AG09309 (cell line): ENCODE measurements around the gene URGCP.
A peak's percentile ranks its signal among the peaks of the same experiment; 100 is the strongest.

ENCODE experiments used
- DNase-seq: peaks from one replicate; pipeline ENCODE4 v3.0.0-alpha.2; 2010; ENCODE audit warnings: low read depth
- H3K4me3 ChIP-seq: 2 replicates; pipeline ENCODE4 v1.5.1; 2011; ENCODE audit warnings: mild to moderate bottlenecking, low read depth, low read length, moderate library complexity; ENCODE audit not compliant: control insufficient read depth
- CTCF ChIP-seq: IDR thresholded peaks from 2 replicates; pipeline ENCODE4 v1.5.1; 2011; ENCODE audit warnings: mild to moderate bottlenecking, low read depth, low read length, inconsistent platforms; ENCODE audit not compliant: insufficient read depth, control insufficient read depth; ENCODE audit errors: missing control alignments

URGCP gene

GRCh38 chr7:43876976-43877745, 29.2 kb downstream of the URGCP start:
- no peak for DNase-seq
- H3K4me3 ChIP-seq, result no peak overlapping the region
- no peak for TF ChIP-seq CTCF

- no peak for DNase-seq
- TF ChIP-seq CTCF, result no peak
- H3K4me3 ChIP-seq, result no peak overlapping the region
Observed at GRCh38 chr7:43876241-43876640, 30.2 kb downstream of the URGCP start.

GRCh38 chr7:43873300-43873699, 33.1 kb downstream of the URGCP start:
- peak; percentile 76 for DNase-seq
- no peak for TF ChIP-seq CTCF

GRCh38 chr7:43872406-43873110, 33.8 kb downstream of the URGCP start:
- DNase-seq, result peak; percentile 77
- H3K4me3 ChIP-seq, result no peak overlapping the region

More at GRCh38 chr7:43873300-43873699, 33.1 kb downstream of the URGCP start:
- no peak overlapping the region for H3K4me3 ChIP-seq

GRCh38 chr7:43871064-43871463, 35.3 kb downstream of the URGCP start:
- no peak overlapping the region for H3K4me3 ChIP-seq
- no peak for DNase-seq
- TF ChIP-seq CTCF, result no peak

More at GRCh38 chr7:43872406-43873110, 33.8 kb downstream of the URGCP start:
- TF ChIP-seq CTCF, result no peak

GRCh38 chr7:43870316-43870715, 36.1 kb downstream of the URGCP start:
- TF ChIP-seq CTCF, result no peak
- no peak for DNase-seq

More at GRCh38 chr7:43870316-43870715, 36.1 kb downstream of the URGCP start:
- H3K4me3 ChIP-seq, result no peak overlapping the region
